ENCODE results near the gene ITPR1.

GRCh38 chr3:4623421-4623999, 130.4 kb downstream of the ITPR1 start:
- TF ChIP-seq FOXK2 (IDR thresholded peaks at IDR 0.05), result no peak
- no peak for TF ChIP-seq NFRKB (IDR thresholded peaks at IDR 0.05)
- TF ChIP-seq SUZ12 (IDR thresholded peaks at IDR 0.05), result no peak
- no peak for TF ChIP-seq SP1 (IDR thresholded peaks at IDR 0.05)
- TF ChIP-seq BHLHE40 (IDR thresholded peaks at IDR 0.05; ENCODE audit: borderline replicate concordance), result no peak
- TF ChIP-seq FOXA1 (IDR thresholded peaks at IDR 0.05), result no peak
- no peak for TF ChIP-seq ZNF384 (IDR thresholded peaks at IDR 0.05)
- TF ChIP-seq ELF4 (IDR thresholded peaks at IDR 0.05), result no peak
- TF ChIP-seq, protein P1, sequence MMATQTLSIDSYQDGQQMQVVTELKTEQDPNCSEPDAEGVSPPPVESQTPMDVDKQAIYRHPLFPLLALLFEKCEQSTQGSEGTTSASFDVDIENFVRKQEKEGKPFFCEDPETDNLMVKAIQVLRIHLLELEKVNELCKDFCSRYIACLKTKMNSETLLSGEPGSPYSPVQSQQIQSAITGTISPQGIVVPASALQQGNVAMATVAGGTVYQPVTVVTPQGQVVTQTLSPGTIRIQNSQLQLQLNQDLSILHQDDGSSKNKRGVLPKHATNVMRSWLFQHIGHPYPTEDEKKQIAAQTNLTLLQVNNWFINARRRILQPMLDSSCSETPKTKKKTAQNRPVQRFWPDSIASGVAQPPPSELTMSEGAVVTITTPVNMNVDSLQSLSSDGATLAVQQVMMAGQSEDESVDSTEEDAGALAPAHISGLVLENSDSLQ (IDR thresholded peaks at IDR 0.05), result no peak
- no peak for TF ChIP-seq L3MBTL2 (conservative IDR thresholded peaks at IDR 0.05)
- no peak for TF ChIP-seq LEF1 (IDR thresholded peaks at IDR 0.05; ENCODE audit: borderline replicate concordance)

Data from HEK293T (cell line).